ENCODE results near the gene CUX1. TPM values are rescaled to one million over a fixed set of nuclear protein-coding genes. Genes with fewer than 3 reads are reported as not detected.
"Not testable (repeated sequence)": the region's sequence is repeated elsewhere in the genome, so short reads cannot be mapped to it uniquely, and the experiment has no call there.

CUX1 gene
- total and polyA plus RNA-seq, 4 donors: 40.5 to 138 (median 69.1) TPM

GRCh38 chr7:101884671-101885596, 67.5 kb downstream of the CUX1 start:
- ATAC-seq (ENCODE audit: insufficient read depth, low FRiP score) (no peak), DNase-seq (no peak)
- Histone ChIP-seq H3K9ac (ENCODE audit: insufficient read depth in 1 of 2, low read length in 2 of 2) (no peak overlapping the region), H3K4me1 (ENCODE audit: control insufficient read depth in 5 of 5, insufficient read depth in 5 of 5, low read length in 5 of 5) (peaks cover 6 to 19% (median 18%) of the 10 kb centered on the region in 5 donors), H3K27me3 (ENCODE audit: control insufficient read depth in 3 of 3, insufficient read depth in 3 of 3, low read length in 2 of 3) (no peaks in the 10 kb centered on the region), H3K4me3 (no peak overlapping the region), H3K9me3 (ENCODE audit: control insufficient read depth in 4 of 4, insufficient read depth in 3 of 4, low read length in 3 of 4) (no peaks in the 10 kb centered on the region), H3K36me3 (ENCODE audit: control insufficient read depth in 4 of 4, insufficient read depth in 4 of 4, low read length in 4 of 4) (no peaks in the 10 kb centered on the region), H3K27ac (ENCODE audit: low read depth in 1 of 2, low read length in 1 of 2) (peak overlapping the region in 1 of 2 donors; percentile 36)
- 76 to 77% methylated on average over 13 of the region's 13 CpGs for WGBS, 2 donors
- no peak for TF ChIP-seq CTCF (IDR thresholded peaks at IDR 0.05; ENCODE audit: control extremely low read depth, extremely low read depth)

- H3K4me3 ChIP-seq: no peak overlapping the region
- H3K27ac ChIP-seq (ENCODE audit: low read depth in 1 of 2, low read length in 1 of 2): peak overlapping the region; percentile 2 to 36
- TF ChIP-seq CTCF (IDR thresholded peaks at IDR 0.05; ENCODE audit: control extremely low read depth, extremely low read depth): no peak
- no peak overlapping the region for H3K9ac ChIP-seq (ENCODE audit: insufficient read depth in 1 of 2, low read length in 2 of 2)
- H3K27me3 ChIP-seq (ENCODE audit: control insufficient read depth in 3 of 3, insufficient read depth in 3 of 3, low read length in 2 of 3): no peaks in the 10 kb centered on the region
- 56 to 65% methylated on average over 12 of the region's 12 CpGs for WGBS, 2 donors
- DNase-seq (no peak), ATAC-seq (ENCODE audit: insufficient read depth, low FRiP score) (no peak)
- H3K9me3 ChIP-seq (ENCODE audit: control insufficient read depth in 4 of 4, insufficient read depth in 3 of 4, low read length in 3 of 4): no peaks in the 10 kb centered on the region
- H3K36me3 ChIP-seq (ENCODE audit: control insufficient read depth in 4 of 4, insufficient read depth in 4 of 4, low read length in 4 of 4): no peaks in the 10 kb centered on the region
- H3K4me1 ChIP-seq (ENCODE audit: control insufficient read depth in 5 of 5, insufficient read depth in 5 of 5, low read length in 5 of 5): peaks cover 6 to 17% (median 13%) of the 10 kb centered on the region in 5 donors
These were observed 68.2 kb downstream of the CUX1 start for GRCh38 chr7:101885597-101885955.

GRCh38 chr7:101887352-101887751, 69.9 kb downstream of the CUX1 start:
- not testable (repeated sequence) for H3K27ac ChIP-seq (ENCODE audit: low read depth in 1 of 2, low read length in 1 of 2); H3K9me3 ChIP-seq (ENCODE audit: control insufficient read depth in 4 of 4, insufficient read depth in 3 of 4, low read length in 3 of 4); H3K36me3 ChIP-seq (ENCODE audit: control insufficient read depth in 4 of 4, insufficient read depth in 4 of 4, low read length in 4 of 4); H3K4me3 ChIP-seq; H3K9ac ChIP-seq (ENCODE audit: insufficient read depth in 1 of 2, low read length in 2 of 2); H3K27me3 ChIP-seq (ENCODE audit: control insufficient read depth in 3 of 3, insufficient read depth in 3 of 3, low read length in 2 of 3); DNase-seq; ATAC-seq (ENCODE audit: insufficient read depth, low FRiP score)
- H3K4me1 ChIP-seq (ENCODE audit: control insufficient read depth in 5 of 5, insufficient read depth in 5 of 5, low read length in 5 of 5): peaks cover 6 to 18% (median 12%) of the 10 kb centered on the region in 5 donors
- 96 to 97% methylated on average over 4 of the region's 4 CpGs for WGBS, 2 donors

GRCh38 chr7:101888564-101888963, 71.1 kb downstream of the CUX1 start:
- not testable (repeated sequence) for H3K9me3 ChIP-seq (ENCODE audit: control insufficient read depth in 4 of 4, insufficient read depth in 3 of 4, low read length in 3 of 4); DNase-seq; H3K4me3 ChIP-seq; H3K27ac ChIP-seq (ENCODE audit: low read depth in 1 of 2, low read length in 1 of 2); H3K36me3 ChIP-seq (ENCODE audit: control insufficient read depth in 4 of 4, insufficient read depth in 4 of 4, low read length in 4 of 4); H3K9ac ChIP-seq (ENCODE audit: insufficient read depth in 1 of 2, low read length in 2 of 2); ATAC-seq (ENCODE audit: insufficient read depth, low FRiP score); H3K27me3 ChIP-seq (ENCODE audit: control insufficient read depth in 3 of 3, insufficient read depth in 3 of 3, low read length in 2 of 3)
- 95 to 98% methylated on average over 3 of the region's 3 CpGs for WGBS, 2 donors
- peaks cover 4 to 13% (median 6%) of the 10 kb centered on the region in 5 donors for H3K4me1 ChIP-seq (ENCODE audit: control insufficient read depth in 5 of 5, insufficient read depth in 5 of 5, low read length in 5 of 5)
